PC-3 (cell line): ENCODE data around the gene TRIM33. TPM values are rescaled to one million over a fixed set of nuclear protein-coding genes. Genes with fewer than 3 reads are reported as not detected.
"Not testable (repeated sequence)": the region's sequence is repeated elsewhere in the genome, so short reads cannot be mapped to it uniquely, and the experiment has no call there.

Source experiments
- ATAC-seq: fragments of 200-7000 bp; cut with Tn5 transposase; 2 replicates; pipeline ENCODE4 v1.9.1; 2020; ENCODE audit warnings: mild to moderate bottlenecking, moderate library complexity
- BruUV-seq: library from RNA; stranded (reverse); fragments of 400-500 nt; replicated peaks from 2 replicates; lab custom pipeline; 2021; lab: Mats Ljungman, UMichigan
- CTCF ChIA-PET: fragments of 300-600 bp; sonication (Branson Sonifier 250); formaldehyde crosslinking; loops from one replicate; lab custom pipeline; 2022; ENCODE audit warnings: antibody characterized with exemption; lab: Charles Lee
- POLR2A ChIA-PET: fragments of 300-600 bp; sonication (Branson Sonifier 250); formaldehyde crosslinking; loops from one replicate; lab custom pipeline; 2022; ENCODE audit warnings: antibody characterized with exemption; ENCODE audit not compliant: unreplicated experiment; lab: Charles Lee
- DNase-seq: peaks from one replicate; pipeline ENCODE4 v3.0.0-alpha.2; 2015
- H2AFZ ChIP-seq: fragments of 300-600 bp; sonication (generic); 2 replicates; pipeline ENCODE4 v1.6.0; 2016; ENCODE audit warnings: antibody characterized with exemption, low read length
- H3F3A ChIP-seq: fragments of 300-600 bp; sonication (generic); one replicate; pipeline ENCODE4 v1.6.0; 2017; ENCODE audit warnings: antibody characterized with exemption, low read length, control low read depth, mild to moderate bottlenecking; ENCODE audit not compliant: unreplicated experiment
- H3K27ac ChIP-seq: fragments of 300-600 bp; sonication (generic); 2 replicates; pipeline ENCODE4 v1.5.1; 2016; ENCODE audit warnings: mild to moderate bottlenecking, low read length
- H3K27me3 ChIP-seq: fragments of 300-600 bp; sonication (generic); 2 replicates; pipeline ENCODE4 v1.6.1; 2016; ENCODE audit warnings: low read length, mixed read lengths
- H3K36me3 ChIP-seq: fragments of 300-600 bp; sonication (generic); 2 replicates; pipeline ENCODE4 v1.6.1; 2016; ENCODE audit warnings: low read depth, mixed run types, low read length, mixed read lengths
- H3K4me1 ChIP-seq: fragments of 300-600 bp; sonication (generic); 2 replicates; pipeline ENCODE4 v1.5.1; 2016; ENCODE audit warnings: low read length; ENCODE audit not compliant: insufficient read depth
- H3K4me2 ChIP-seq: fragments of 300-600 bp; sonication (generic); 2 replicates; pipeline ENCODE4 v1.6.0; 2016; ENCODE audit warnings: low read length
- H3K4me3 ChIP-seq: fragments of 300-600 bp; sonication (generic); 2 replicates; pipeline ENCODE4 v1.5.1; 2016; ENCODE audit warnings: mild to moderate bottlenecking, low read length, mixed read lengths
- H3K79me2 ChIP-seq: fragments of 300-600 bp; sonication (generic); 2 replicates; pipeline ENCODE4 v1.6.1; 2017; ENCODE audit warnings: low read length, mixed read lengths
- H3K9ac ChIP-seq: fragments of 300-600 bp; sonication (generic); 2 replicates; pipeline ENCODE4 v1.6.0; 2016; ENCODE audit warnings: mild to moderate bottlenecking, low read length
- H3K9me2 ChIP-seq: fragments of 300-600 bp; sonication (generic); replicated peaks from 2 replicates; pipeline ENCODE4 v1.6.1; 2016; ENCODE audit warnings: mixed run types, low read length, mixed read lengths
- H3K9me3 ChIP-seq: fragments of 300-600 bp; sonication (generic); 2 replicates; pipeline ENCODE4 v1.6.1; 2016; ENCODE audit warnings: low read length, mixed read lengths
- H4K20me1 ChIP-seq: fragments of 300-600 bp; sonication (generic); 2 replicates; pipeline ENCODE4 v1.6.1; 2016; ENCODE audit warnings: low read length, mixed read lengths
- EZH2 ChIP-seq: fragments of 300-600 bp; sonication (generic); IDR thresholded peaks from one replicate; pipeline ENCODE4 v1.6.1; 2017; ENCODE audit warnings: antibody characterized with exemption, mild to moderate bottlenecking, low read length; ENCODE audit not compliant: unreplicated experiment
- EZH2phosphoT487 ChIP-seq: fragments of 300-600 bp; sonication (generic); IDR thresholded peaks from 2 replicates; pipeline ENCODE4 v1.6.1; 2018; ENCODE audit warnings: mild to moderate bottlenecking, antibody characterized with exemption, low read length, borderline replicate concordance
- intact Hi-C: fragments of 100-400 bp; cut with micrococcal nuclease; formaldehyde crosslinking; loops from 2 replicates; pipeline ENCODE4 v1.9.0; 2023
- total RNA-seq: library from RNA; depleted of rRNA; stranded (reverse); fragments of >200 nt; gene quantifications from 2 replicates; pipeline ENCODE4 v1.2.3, GENCODE V29; 2014
- TF ChIP-seq, protein P1 (sequence below): fragments of 300-600 bp; sonication (generic); conservative IDR thresholded peaks from 2 replicates; pipeline ENCODE4 v1.5.1; 2017; ENCODE audit warnings: antibody characterized with exemption, low read depth, mild to moderate bottlenecking, low read length

Gene TRIM33
- total RNA-seq, 1 experiment from 2014 or later: 36.7 TPM

DNA sequence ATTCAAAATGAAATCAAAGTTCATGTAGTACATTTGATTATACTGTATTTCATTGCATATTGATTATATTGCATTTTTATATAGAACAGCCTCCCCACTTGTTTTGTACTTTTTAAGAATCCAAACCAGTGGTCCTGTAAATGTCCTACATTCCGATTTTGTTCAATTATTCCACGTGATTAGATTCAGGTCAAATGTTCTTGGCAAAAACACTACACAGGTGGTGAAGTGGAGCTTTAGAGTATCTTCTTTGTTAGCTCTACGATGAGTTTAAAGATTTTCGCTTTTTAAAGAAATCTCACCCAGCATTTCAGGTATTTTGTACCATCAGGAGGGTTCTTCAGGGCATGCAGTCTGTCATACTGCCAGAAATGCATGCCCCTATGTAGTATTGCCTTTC, 120.6 kb downstream of the TRIM33 start:
- no TSS peak for BruUV-seq
- CTCF ChIA-PET: no interaction called here

DNA sequence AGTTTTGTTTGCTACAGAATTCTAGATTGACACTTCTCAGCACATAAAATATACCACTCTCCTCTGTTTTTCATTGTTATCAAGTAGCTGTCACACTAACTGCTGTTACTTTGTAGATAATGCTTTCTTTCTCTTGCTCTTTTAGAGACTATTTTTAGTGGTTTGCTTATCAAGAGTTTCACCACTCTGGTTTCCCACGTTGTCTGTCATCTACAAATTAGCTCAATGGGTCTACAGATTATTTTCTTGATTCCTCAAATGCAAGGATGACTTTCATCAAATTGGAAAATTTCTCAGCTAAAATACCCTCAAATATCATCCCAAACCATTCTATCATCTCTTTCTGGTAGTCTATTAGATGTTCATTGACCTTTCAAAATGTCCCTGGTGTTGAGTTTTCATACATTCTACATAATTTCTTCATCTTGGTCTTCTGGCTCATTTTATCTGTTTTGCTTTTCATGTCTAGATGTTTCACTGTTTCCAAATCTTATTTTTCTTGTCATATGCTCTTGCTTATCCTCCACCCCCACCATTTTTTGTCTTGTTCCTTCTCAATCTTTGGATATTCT, 122.5 kb downstream of the TRIM33 start:
- no peak overlapping the region for H3K9ac ChIP-seq
- ChIA-PET POLR2A (no interaction called here), CTCF (no interaction called here)
- H3K9me3 ChIP-seq: peaks cover 5% of the 10 kb centered on the region; the same call in 1 of the 2 replicates
- no peaks in the 10 kb centered on the region for H3K27me3 ChIP-seq
- DNase-seq: no peak
- no peaks in the 10 kb centered on the region for H3K79me2 ChIP-seq
- H3K4me2 ChIP-seq: no peak overlapping the region
- no peaks in the 10 kb centered on the region; the same call in 1 of the 2 replicates for H3K36me3 ChIP-seq
- H3K4me1 ChIP-seq: no peaks in the 10 kb centered on the region
- H3F3A ChIP-seq: no peaks in the 10 kb centered on the region
- no TSS peak for BruUV-seq
- no peak overlapping the region for H3K4me3 ChIP-seq
- no peak for ATAC-seq
- no peaks in the 10 kb centered on the region for H3K9me2 ChIP-seq
- no peaks in the 10 kb centered on the region for H4K20me1 ChIP-seq
- no peak overlapping the region for H3K27ac ChIP-seq
- TF ChIP-seq, protein P1, sequence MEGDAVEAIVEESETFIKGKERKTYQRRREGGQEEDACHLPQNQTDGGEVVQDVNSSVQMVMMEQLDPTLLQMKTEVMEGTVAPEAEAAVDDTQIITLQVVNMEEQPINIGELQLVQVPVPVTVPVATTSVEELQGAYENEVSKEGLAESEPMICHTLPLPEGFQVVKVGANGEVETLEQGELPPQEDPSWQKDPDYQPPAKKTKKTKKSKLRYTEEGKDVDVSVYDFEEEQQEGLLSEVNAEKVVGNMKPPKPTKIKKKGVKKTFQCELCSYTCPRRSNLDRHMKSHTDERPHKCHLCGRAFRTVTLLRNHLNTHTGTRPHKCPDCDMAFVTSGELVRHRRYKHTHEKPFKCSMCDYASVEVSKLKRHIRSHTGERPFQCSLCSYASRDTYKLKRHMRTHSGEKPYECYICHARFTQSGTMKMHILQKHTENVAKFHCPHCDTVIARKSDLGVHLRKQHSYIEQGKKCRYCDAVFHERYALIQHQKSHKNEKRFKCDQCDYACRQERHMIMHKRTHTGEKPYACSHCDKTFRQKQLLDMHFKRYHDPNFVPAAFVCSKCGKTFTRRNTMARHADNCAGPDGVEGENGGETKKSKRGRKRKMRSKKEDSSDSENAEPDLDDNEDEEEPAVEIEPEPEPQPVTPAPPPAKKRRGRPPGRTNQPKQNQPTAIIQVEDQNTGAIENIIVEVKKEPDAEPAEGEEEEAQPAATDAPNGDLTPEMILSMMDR: no peak
- TF ChIP-seq EZH2phosphoT487 (no peak), EZH2 (no peak)
- intact Hi-C loops: no loop called here
- H2AFZ ChIP-seq: no peak overlapping the region

More for the DNA sequence above, 120.6 kb downstream of the TRIM33 start:
- intact Hi-C loops: no loop called here
- POLR2A ChIA-PET: no interaction called here
- H4K20me1 ChIP-seq: no peaks in the 10 kb centered on the region
- H3K27ac ChIP-seq: no peak overlapping the region
- no peaks in the 10 kb centered on the region for H3K27me3 ChIP-seq
- no peaks in the 10 kb centered on the region for H3F3A ChIP-seq
- no peak overlapping the region for H3K9ac ChIP-seq
- TF ChIP-seq EZH2 (no peak), EZH2phosphoT487 (no peak)
- TF ChIP-seq, protein P1: no peak
- no peaks in the 10 kb centered on the region for H3K79me2 ChIP-seq
- no peaks in the 10 kb centered on the region; the same call in 1 of the 2 replicates for H3K9me3 ChIP-seq
- H3K4me3 ChIP-seq: no peak overlapping the region
- H2AFZ ChIP-seq: no peak overlapping the region
- no peaks in the 10 kb centered on the region for H3K9me2 ChIP-seq
- no peak overlapping the region for H3K4me2 ChIP-seq
- no peaks in the 10 kb centered on the region; the same call in none of the 2 replicates for H3K36me3 ChIP-seq
- ATAC-seq: no peak
- DNase-seq: no peak
- no peaks in the 10 kb centered on the region for H3K4me1 ChIP-seq

DNA sequence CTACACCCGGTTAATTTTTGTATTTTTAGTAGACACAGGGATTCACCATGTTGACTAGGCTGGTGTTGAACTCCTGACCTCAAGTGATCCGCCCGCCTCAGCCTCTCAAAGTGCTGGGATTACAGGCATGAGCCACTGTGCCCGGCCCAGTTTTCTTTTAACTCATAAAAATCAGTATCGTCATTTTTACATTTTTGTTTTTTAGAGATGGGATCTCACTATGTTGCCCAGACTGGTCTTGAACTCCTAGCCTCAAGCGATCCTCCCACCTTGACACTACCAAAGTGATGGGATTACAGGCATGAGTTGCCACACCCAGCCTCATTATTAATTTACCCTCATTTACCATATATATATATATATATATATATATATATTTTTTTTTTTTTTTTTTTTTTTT, 123.4 kb downstream of the TRIM33 start:
- POLR2A ChIA-PET, intact Hi-C loops: not testable (repeated sequence)

More for the DNA sequence above, 123.4 kb downstream of the TRIM33 start:
- H3K27me3 ChIP-seq, ATAC-seq, H3K4me2 ChIP-seq, H3K79me2 ChIP-seq, CTCF ChIA-PET, H3K9me3 ChIP-seq, H4K20me1 ChIP-seq, H2AFZ ChIP-seq, BruUV-seq, H3K9ac ChIP-seq, H3K4me1 ChIP-seq, H3K4me3 ChIP-seq, H3K27ac ChIP-seq, DNase-seq, H3K9me2 ChIP-seq, H3K36me3 ChIP-seq, H3F3A ChIP-seq: not testable (repeated sequence)
